Occipital lobe (tissue), 2 donors: ENCODE results near the gene CCSAP. TPM values are rescaled to one million over a fixed set of nuclear protein-coding genes. Genes with fewer than 3 reads are reported as not detected.

Experiments used
- DNase-seq: peaks from one replicate; lab custom pipeline; 2025; lab: John Stamatoyannopoulos, UW
- total RNA-seq: library from RNA; depleted of rRNA; stranded (reverse); fragments of >200 nt; gene quantifications from one replicate; pipeline ENCODE4 v1.2.3, GENCODE V29; 2014

CCSAP gene
- total RNA-seq, 1 donor from 2014 or later, result 286 TPM

DNA sequence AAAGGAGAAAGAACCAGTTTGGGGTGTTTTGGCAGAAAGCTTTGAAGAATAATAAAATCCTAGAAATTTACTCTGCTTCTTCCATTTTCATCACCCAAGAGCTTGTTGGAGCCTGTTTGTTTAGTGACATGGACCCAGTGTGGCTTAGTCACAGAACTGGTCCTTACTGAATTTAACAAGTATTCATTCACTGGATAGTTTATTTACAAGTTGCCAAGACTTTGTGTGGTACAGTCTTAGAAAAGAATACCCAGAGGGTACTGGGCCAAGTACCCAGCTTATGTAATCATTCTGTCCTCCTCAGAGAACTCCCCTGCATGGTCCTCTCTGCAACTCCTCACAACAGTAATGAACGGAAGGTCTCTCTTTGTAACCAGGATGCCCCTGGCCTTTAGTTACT is 55.6 kb downstream of the CCSAP start:
- DNase-seq, result no peak

DNA sequence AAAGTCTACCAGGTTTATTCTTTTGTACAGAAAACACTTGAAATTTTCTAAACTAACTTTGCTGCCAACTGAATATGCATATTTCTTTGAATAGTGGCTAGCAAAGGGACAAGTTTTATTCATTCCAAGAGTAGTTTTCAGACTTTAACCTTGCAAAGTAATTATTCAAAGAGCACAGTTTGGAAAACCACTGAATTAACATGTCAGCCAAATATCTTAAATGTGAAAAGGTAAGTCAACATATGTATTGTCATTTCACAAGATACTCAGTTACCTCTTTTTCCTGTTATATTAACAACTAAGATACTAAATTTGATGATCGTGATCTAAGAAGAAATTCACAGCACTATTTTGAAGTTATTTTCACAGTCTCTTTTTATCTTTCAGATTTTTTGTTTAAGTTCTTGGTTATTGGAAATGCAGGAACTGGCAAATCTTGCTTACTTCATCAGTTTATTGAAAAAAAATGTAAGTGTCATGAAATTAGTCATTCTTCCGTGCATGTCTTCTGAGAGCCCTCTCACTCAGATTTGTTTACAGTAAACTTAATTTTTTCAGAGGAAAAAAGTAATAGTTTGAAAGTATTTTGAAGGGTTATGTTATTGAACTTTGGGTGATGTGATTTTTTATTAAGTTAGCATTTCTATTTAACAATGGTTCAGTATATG is 56.6 kb downstream of the CCSAP start:
- no peak for DNase-seq

DNA sequence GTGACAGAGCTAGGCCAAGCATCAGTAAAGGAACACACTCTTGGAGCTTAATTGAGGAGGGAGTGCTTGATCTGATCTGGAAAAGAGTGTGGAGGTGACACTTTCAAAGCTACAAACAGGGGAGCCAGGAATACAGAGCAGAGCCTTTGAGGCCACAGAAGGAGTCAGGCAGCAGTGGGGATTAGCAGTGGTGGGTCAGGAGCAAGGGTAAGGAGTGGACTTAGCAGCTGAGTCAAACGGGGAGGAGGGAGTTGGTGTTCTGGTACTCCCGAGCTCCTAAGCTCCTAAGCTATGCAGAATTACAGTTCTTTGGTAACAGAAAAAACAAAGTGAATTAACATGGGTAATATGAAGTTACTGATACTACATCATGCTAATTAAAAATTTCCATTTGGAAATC is 57.4 kb downstream of the CCSAP start:
- DNase-seq, result no peak

DNA sequence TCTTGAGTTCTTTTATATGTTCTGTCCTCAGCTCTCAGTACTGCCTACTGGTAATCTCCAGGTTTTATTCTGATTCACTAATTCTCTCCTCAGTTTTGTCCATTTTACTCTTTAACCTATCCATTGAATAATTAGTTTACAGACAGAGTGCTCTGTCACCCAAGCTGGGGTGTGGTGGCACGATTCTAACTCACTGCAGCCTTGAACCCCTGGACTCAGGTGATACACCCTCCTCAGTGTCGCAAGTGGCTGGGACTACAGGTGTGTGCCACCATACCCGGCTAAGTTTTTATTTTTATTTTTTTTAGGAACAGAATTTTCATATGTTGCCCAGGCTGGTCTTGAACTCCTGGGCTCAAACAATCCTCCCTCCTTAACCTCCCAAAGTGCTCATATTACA is 58.0 kb downstream of the CCSAP start:
- DNase-seq, result no peak

DNA sequence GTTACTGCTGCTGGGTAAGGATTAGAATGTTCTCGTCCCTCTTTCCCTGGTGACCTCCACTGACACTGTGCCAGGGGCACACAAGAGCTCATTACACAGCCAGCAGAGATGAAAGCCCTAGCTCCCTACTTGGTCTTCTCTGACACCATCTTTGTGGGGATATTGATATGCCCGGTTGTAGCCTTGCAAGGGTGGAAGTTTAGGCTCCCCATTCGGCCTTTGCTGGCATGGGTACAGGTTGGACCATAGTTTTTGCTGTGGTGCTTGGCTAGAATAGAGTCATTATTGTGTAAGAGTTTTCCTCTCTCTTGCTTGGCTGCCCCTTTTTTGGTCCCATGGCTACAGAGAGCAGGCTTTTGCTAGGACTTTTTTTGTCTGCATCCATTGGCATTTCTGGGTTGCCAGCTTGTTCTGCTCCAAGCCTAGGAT is 59.6 kb downstream of the CCSAP start:
- no peak for DNase-seq

DNA sequence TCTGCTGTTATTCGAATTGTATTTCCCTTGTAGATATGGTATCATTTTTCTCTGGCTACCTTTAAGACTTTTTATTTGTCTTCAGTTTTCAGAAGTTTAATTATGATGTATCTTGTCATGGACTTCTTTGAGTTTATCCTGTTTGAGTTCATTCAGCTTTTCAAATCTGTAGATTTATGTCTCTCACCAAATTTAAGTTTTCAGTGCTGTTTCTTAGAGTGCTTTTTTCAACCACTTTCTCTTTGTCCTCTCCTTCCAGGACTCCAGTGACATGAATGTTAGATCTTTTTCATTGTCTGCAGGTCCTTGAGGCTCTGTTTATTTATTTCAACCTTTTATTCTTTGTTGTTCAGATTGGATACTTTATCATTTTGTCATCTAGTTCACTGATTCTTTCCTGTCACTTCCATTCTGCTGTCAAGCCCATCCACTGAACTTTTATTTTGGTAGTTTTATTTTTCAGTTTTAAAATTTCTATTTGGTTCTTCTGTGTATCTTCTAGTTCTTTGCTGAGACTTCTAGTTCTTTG is 60.5 kb downstream of the CCSAP start:
- no peak for DNase-seq

DNA sequence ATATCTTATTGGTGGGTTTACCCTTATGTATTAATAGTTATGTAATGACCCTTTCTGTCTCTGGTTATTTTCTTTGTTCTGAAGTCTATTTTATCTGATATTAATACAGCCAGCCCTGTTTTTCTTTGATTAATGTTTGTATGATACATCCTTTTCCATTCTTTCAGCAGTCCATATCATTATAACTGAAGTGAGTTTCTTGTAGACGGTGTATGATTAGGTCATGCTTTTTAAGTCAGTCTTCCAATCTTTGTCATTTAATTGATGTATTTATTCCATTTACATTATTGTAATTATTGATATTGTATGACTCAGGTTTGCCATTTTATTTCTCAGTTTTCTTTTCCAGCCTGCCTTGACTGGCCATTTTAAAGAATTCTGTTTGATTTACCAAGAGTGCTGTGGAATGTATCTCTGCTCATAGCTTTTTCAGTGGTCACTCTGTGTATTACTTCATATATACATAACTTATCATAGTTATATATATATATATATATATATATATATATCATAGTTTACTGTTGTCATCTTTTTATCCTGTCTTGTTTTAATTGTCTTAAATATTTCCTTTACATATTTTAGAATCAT is 61.4 kb downstream of the CCSAP start:
- DNase-seq, result no peak

DNA sequence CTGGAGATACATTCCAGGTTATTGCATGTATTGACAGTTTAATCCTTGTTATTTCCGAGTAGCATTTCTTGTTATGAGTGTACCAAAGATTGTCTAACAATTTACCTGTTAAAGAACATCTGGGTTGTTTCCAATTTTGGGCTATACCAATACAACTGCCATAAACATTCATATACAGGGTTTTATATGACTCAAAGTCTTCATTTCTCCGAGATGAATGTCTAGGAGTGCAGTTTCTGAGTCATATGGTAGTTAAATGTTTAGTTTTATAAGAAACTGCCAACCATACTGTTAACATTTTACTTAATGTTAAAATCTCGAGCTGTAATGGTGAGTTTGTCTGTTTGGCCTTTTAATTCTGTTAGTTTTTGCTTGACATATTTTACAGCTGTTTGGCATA is 61.9 kb downstream of the CCSAP start:
- no peak for DNase-seq

DNA sequence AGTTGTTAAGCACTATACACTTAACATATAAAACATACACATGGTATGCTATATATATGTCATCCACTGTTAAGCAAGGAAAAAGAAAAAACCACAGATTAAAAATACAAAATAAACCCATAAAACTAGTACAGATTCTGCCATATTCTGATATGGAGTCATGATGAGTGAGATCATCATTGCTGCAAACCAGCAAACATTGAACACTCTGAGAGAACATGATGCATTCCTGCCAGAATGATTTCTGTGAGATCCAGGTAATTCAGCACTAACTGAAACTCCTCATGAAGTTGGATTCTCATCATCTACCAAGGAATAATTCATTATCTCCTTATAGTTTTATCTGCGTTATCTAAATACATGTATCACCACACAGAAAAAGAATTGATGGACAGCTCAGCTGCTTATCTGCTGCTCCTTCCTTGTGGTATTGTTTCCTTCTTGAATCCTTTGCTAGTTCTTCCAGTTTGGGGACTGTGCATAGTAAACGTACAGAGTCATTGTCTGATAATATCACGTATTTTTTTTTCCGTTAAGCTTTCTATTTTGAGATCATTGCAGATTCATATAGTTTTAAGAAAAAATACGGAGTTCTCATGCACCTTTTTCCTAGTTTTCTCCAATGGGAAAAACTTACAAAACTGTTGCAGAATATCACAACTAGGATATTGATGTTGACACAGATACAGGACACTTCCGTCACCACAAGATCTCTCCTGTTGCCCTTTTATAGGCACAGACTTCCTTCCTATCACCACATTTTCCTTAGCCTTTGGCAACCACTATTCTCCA is 62.6 kb downstream of the CCSAP start:
- no peak for DNase-seq

DNA sequence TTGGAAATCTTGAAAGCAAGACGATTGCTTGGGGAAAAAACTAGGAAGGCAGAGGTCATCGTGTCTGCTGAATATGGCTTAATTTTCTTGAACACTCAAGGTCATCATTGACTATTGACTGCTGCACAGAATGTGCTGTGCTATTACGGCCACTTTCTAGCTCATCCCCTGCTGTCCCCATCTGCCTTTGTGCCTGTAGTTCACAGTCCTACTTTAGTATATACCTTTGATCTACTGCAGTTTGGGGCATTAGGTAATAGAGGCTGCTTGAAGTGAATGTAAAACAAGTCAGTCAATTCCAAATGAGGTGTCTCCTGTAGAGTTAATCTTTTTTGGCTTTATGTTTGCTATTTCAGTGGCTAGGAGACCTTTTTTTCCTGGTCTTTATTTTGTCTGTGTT is 63.6 kb downstream of the CCSAP start:
- no peak for DNase-seq

DNA sequence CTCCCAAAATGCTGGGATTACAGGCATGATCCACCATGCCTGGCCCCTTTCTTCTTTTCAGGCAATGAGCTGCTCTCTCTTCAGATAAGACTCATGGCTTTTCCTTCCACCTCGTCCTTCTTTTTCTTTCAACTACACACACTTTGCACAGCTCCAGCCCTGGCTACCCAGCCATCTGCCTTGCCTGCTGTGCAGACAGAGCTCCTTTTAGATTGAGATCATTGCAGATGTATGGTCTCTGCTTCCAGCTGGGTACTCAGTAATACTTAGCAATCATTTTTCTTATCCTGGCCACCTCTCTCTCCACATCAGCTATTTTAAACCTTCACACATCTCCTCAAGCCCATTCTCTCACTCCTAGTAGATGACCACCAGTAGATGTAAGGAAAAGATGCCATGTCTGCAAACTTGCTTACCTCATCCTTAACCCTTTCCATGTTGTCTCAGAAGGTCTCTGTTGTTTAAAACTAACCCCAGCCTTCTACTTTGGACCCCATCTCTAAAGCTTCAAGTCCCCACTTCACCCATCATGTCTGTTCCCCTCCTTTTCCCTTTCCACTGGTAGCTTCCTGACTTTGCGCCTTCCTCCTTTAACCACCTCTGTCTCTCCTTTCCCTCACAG is 64.6 kb downstream of the CCSAP start:
- DNase-seq, result no peak

DNA sequence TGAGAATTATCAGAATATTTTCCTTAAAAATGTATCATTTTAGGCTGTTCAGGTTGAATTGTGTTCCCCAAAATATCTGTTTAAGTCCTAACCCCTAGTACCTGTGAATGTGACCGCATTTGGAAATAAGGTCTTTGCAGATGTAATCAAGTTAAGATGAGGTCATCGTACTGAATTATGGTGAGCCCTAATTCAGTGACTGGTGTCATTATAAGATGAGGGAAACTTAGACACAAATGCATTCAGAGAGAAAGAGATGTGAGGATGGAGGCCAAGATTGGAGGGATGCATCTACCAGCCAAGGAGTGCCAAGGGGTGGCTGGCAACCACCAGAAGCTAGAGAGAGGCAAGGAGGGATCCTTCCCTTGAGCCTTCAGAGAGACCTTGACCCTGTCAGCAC is 67.8 kb downstream of the CCSAP start:
- no peak for DNase-seq

DNA sequence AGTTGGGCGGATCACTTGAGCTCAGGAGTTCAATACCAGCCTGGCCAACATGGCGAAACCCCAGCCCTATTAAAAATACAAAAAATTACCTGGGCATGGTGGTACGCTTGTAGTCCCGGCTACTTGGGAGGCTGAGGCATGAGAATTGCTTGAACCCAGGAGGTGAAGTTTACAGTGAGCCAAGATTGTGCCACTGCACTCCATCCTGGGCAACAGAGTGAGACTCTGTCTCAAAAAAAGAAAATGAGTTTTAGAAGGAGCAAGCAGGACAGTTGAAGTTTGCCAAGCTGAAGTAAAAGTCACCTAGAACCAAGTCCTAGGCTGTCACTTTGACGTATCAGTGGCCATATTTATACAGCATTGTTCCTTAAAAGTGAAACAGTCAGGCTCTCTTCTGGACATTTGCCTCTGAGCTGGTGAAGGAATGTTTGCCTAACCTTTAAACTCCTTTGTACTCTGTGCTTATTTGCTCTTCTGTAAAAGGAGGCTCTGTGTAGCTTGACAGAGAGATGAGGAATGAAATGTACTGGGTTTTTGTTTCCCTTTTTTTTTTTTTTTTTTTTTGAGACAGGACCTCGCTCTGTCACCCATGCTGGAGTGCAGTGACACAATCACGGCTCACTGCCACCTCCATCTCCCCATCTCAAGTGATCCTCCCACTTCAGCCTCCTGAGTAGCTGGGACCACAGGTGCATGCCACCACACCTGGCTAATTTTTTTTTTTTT is 69.2 kb downstream of the CCSAP start:
- DNase-seq, result no peak

DNA sequence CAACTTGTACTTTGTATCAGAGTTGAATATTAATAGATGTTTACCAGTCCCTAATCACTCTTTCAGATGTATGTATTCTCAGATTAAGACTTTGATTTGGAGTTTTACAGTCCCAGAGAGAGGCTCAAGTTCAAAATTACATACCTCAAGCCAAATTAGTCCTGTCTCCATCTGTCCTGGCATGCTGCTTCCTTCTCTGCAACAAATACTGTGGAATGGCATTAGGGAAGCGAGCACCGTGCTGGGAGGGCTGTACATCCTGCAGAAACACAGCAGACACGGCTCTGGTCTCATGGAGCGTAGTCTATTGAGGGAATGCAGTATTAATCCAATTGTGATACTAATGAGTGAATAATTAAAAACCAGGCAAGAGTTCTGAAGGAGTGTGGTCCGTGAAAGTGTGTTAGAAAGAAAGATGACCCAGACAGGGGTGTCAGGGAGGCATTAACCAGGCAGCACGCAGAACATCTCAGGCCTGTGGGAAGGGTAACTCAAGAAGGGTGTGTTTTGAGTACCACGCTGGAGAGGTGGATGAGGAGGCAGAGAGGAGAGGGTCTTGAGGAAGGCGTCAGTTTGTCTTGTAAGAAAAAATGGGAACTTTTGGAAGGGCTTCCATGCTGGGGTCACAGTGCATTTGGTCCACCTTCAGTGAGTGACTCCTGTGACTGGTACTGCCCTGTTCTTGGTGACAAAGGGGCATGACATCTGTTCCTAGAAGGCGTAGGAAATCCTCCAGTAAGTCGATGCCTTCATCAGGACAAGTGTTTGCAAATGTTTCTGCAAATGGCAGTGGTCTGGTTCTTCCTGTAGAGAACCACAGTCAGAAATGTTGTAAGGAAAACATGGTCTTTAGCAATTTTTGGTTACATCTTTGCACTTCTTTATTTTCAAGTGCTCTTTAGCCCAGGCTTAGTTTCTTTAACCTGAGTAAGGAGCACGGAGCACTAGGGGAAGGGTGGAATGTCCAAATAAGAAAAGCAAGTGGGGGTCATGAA is 70.4 kb downstream of the CCSAP start:
- no peak for DNase-seq

DNA sequence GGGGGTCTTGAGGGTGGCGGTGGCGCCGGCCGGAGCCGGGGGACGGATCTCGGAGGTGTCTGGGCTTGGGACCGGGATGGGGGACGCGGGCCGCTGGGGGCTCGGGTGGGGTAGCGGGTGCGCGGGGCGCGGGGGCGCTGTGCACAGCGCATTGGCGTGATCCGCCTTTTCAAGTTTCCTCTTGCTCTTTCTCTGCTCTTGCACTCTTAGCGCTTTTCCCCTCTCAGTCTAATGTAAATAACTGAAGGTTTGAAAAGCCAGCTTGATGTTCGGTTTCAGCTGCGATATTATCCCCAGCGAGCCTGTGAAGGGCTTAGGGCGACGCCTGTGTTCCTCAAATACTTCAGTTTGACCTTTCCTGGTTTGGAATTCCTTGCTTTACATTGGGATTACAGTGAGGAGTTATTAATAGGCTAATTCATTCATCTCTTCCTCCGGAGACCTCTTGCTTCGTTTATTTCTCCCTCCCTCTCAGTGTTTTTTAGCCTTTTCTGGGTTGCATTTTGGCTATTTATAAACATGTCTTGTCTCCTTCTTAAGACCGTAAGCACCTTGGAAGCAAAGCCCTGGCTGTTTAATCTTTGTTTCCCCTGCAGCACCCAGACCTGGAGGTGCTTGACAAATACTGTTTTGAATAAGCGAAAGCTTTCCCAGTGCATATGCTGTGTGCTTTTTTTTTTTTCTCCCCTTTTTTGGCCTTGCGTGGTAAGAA is 71.2 kb downstream of the CCSAP start:
- no peak for DNase-seq
